GM18526 (cell line): ENCODE data around the gene XKR7.

Source experiments
- POLR2A ChIP-seq: IDR thresholded peaks from 3 replicates; pipeline ENCODE4 v1.6.1; 2011; ENCODE audit not compliant: insufficient read length; ENCODE audit errors: extremely low read depth

XKR7 gene

DNA sequence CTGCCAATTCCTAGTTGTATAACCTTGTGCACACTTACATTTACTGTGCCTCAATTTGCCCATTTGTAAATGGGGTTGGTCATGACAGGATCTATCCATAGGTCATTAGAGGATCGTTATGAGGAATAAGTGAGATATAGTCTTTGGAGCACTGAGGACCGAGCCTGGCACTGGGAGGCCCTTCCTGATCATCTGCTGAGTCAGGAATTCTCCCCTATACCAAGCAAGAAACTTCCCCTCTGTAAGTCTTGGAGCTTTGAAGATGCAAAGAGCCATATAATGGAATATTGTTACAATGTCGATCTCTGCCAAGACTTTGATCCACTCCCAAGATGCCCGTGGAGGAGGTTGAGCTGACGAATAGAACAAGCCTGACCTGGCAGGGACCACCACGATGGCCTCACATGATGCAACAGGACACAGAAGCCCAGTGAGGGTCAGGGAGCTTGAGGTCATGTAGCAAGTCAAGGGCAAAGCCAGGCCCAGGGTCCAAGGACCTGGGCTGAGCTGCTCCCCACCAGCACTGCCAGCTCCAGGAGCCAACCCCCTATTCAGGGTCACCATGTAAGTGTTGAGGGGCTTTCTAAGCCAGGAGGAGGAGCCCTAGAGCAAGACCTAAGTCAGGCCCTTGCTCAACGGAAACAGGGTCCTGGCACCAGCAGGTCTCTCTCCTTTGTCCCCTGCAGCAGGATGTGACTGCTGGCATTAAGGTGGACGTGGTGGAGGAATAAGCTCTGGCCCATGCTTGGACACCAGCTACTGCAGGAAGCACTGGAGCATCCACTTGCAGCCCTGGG, 32.8 kb upstream of the XKR7 start:
- no peak for TF ChIP-seq POLR2A

DNA sequence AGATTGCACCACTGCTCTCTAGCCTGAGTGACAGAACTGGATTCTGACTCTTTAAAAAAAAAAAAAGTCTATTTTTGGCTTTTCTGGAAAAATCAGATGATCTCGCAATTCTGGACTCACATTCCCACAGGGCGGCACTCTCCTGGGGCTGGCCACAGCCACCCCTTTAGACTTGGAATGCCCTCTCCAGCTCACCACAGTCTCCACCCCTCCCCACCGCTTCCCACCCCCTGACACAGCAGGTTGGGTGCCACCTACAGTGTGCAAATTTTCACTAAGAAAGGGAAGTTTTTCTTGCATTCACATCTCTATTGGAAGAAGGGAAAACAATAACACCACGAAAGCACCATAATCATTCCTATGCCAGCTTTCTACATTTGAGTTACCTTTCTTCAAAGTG, 31.5 kb upstream of the XKR7 start:
- no peak for TF ChIP-seq POLR2A

DNA sequence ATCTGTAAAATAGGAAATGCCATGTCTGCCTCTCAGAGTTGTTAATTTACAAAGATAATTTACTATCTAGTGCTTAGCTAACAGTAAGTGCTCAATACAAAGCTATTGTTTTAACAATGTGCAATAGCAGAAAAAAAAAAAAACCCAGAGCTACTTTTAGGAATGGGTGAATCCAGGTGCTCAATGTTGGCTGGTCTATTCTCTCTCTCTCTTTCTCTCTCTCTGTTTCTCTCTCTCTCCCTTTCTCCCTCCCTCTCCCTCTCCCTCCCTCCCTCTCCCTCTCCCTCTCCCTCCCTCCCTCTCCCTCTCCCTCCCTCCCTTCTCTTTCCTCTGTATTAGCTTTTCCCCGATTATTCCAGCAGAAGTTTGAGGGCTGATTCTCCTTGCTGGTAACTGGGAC, 30.1 kb upstream of the XKR7 start:
- no peak for TF ChIP-seq POLR2A

DNA sequence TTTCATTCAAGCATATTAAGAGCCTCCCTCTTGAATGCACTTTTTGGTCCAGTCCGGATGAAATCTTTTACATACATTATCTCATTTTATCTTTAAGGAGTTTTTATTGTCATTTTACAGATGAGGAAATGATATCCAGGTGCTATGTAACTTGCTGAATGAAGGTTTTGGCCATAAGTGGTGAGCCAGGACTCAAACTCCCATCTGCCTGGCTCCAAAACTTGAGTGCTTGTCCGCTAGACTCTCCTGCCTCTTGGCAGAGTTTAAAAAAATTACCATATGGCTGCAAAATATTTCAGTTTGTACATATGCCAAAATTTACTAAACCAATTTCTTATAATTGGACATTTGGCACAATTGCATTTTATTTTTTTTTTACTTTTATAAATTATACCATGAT, 28.3 kb upstream of the XKR7 start:
- no peak for TF ChIP-seq POLR2A

DNA sequence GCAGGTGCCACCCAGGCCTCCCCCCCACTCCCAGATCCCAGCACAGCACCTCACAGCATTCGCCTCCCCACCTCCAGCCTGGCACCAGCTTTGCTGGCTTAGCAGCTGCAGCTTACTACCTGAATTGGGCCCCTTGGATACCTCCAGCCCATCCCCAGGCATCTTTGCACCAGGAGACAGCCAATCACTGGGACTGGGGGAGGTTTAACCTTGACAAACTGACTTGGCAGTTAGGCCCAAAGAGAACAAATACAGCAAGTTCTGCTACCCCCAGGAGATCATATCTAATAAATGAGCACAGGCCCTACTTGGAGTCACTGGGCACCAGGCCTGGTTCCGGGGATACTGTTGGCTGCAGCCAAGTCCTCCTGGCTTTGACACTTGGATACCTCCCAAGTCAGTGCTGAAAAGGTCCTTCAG, 24.9 kb upstream of the XKR7 start:
- TF ChIP-seq POLR2A, result no peak

DNA sequence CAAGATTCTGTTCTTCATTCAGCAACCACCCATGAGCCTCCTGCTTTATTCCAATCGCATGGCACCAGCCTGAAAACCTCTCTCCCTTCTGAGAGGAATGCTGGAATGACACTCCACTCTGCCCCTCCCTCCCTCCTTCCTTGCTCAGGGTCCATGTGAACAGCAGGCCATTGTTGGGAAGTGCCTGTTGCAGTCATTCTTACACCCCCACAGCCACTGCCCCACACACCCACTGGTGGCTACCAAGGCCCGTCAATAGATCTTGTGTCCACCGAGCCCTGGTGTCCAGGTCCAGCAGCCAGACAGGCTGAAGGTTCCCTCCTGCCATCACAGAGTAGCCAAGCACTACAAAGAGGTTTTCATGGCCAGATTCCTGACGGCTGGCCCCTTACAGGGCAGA, 22.6 kb upstream of the XKR7 start:
- TF ChIP-seq POLR2A, result no peak

DNA sequence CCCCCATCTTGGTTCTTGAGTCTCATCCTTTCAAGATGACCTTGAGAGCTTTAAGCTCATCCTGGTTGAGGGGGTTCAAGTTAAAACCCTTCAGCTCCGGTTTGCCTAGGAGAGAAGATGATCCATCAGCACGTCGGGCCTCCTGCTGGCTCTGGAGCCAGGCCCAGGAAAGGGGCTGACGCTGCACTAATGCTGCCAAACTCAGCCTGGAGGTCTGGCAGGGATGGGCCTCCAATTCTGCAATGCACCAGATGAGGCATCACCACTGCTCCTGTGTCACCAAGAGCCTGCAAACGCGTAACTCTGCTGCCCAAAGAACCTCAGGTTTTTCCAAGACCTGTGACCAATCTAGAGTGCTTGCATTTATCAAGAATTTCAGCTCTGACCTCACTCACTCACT, 22.2 kb upstream of the XKR7 start:
- TF ChIP-seq POLR2A, result no peak

DNA sequence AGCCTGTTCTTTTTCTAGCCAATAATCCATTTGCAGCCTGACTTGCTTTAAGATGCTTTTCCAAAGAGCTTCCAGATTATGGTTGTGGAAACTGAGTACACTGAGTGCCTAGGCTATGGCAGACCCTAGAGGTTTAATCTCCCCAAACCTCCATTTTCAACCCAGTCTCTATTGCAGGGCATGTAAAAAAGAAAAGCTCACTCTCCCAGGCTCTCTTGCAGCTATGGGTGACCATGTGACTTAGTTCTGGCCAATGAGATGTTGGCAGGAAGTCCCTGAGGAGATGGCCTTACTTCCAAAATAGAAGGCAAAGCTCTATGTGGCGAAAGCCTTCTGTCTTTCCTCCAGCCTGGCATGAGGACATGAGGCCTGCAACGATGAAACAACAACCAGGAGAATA, 19.9 kb upstream of the XKR7 start:
- no peak for TF ChIP-seq POLR2A

DNA sequence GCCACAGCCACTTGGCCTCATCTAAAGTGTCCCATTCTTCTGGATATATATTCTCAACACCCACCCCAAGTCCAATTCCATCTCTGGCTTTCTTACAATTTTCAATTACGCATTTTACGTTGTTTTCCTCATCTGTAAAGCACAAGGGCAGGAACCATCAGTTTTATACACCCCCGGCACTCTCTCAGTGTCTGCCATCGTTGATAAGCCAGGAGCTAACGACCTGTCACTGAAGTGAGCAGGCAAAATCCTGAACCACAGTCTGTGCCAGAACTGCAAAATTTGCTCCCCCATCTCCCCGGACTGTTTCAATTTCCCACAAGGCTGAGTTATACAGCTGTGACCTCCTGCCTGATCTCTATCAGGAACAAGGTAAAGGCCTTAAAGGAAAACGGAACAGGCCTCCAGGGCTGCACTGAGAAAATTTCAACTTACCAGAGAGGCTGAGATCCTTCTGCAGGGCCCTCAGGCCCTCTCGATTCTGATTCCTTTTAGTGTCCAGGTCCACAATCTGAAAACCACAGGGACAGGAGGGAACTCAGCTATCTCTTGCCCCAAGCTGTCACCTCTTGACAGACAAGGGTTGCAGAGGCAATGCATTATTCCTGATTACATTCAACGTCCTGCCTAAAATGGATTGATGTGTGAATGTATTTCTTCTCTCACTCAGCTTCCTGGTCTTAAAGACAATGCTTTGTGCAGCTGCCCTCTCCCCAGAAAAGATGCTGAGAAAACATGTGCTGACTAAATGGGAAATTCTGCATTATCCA, 17.9 kb upstream of the XKR7 start:
- no peak for TF ChIP-seq POLR2A

DNA sequence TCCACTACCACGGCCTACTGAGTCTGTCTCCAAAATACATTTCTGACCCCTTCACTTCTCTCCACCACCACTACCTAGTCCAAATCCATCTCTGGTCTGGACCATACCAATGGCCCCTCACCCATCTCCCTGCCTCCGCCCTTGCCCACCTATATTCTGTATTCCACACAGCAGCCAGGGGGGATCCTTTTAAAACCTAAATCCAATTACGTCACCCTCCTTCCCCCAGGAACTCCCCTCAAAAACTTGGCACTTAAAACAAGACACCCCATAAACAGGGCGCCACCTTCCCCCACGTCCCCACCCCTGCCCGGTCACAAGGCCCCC, 16.8 kb upstream of the XKR7 start:
- TF ChIP-seq POLR2A, result no peak

DNA sequence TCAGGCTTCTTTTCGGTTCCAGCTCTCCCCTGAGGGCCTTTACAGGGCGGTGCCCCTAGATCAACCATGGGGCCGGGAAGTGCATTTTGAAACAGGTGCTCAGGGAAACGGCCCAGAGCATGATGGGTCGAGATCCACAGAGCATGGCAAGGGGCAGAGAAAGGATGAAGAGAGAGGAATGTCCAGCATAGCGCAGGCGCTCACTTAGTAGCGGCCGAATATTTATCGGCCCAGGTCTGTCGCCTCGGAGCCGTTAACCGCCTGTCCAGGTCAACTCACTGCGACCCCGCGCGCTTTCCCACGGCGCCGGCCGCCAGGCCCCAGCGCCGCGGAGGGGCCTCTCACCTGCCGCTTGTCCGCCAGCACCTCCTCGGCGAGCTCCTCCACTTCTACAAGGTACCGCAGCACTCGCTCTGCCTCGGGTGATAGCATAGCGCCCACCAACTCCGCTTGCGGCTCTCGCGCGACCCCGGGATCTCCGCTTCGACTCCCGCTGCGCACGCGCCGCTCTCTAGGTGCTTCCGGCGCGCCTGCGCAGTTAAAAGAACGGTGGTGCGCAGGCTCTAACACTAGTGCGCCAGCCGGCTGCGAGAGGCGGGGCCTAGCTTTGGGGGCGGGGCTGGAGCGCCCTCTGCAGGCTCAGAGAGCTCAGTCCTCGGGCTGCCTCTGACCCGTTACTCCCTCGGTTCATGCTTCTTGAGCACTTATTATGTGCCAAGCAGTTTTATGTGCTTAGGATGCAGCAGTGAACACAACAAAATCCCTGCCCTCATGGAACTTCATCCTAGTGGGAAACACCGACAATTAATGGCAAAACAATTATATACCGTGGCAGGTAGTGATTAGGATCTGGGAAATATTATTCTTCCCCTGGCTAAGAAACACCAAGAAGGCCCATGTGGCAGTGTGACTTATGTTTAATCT, 16.2 kb upstream of the XKR7 start, which contains the start of gene PDRG1:
Gene PDRG1 (minus strand): TSS at position 517 of the 924 bp plus-strand sequence. CDS start 85 bp downstream, at position 432.
- TF ChIP-seq POLR2A, result peak; percentile 88

DNA sequence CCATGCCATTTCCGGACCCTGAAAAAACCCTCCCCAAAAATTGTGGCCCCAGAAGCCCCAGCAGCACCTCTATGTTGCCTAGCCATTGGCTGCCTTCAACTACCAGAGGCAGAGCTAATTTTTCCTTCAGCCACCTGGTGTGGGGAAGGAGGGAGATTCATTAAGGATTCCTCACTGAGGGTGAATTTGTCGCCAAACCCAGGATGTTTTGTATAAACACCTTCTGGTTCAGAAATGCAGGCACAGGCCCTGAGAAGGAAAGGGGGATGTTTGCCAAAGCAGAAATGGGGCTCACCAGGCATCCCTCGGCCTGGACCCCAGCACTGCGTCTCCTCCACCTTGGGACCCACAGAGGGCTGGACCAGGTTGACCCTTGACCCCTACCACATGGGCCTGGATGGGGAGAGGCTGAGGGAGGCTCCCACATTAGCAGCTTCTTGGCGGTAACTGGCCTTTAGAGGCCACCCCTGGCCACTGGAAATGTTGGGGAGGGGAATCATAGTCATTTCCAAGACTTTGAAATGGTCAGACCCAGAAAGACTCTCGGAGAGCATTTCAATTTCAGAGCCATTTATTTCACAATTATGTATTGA, 14.3 kb upstream of the XKR7 start:
- no peak for TF ChIP-seq POLR2A

DNA sequence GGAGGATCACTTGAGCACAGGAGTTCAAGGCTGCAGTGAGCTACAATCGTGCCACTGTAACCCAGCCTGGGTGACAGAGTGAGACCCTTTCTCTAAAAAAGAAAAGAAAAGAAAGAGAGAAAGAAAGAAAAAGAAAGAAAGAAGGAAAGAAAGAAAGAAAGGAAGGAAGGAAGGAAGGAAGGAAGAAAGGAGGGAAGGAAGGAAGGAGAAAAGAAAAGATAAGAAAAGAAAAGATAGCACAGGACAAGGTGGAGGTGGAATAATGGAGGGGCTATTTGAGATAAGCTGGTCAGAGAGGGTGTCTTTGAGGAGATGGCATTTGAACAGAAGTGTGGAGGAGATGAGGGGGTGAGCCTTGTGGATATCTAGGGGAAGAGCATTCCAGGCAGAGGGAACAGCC, 13.5 kb upstream of the XKR7 start:
- TF ChIP-seq POLR2A, result no peak

DNA sequence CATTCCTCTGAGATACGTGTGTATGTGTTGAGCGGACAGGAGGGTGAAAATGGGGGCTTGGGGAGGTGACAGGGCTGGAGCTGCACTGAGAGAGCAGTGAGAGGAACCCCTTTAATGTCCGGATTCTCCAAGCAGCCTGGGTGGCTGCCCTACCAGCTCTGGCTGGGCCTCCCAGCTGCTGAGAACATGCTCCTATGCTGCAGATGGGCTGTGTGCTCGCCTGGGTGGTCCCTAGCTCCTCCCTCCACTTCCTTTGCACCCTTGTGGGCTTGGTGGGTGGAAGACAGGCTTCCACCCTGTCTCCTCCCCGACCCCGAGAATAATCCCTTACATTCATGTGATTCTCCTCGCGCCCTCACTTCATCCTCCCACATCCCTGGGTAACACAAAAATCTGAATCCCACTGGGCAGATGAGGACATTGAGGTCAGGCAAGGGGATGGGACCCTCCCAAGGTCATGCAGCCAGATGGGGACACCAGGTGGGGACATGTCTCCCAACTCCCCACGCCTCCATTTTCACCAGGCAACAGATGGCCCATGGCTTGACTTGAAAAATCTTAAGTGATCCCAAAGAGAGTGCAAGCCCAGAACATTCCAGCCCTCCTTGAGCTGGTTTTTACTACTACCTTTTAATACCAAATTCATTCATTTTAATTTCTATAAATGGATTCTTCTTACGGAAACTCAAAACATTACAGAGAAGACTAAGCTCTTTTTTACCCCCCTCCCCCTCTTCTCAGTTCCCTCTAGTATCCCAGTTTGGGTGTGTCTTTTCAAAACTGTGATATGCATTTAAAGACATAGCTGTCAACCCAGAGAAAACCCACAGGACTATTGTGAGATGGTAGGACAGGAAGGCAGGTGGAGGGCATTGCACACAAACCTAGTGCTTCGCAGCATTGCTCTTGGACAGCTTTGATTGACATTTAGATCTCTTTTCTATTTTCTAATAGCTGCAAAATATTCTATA, 11.1 kb upstream of the XKR7 start:
- TF ChIP-seq POLR2A, result no peak
